Measurements from ENCODE around the gene RCSD1.

- TF ChIP-seq POLR2A (IDR thresholded peaks at IDR 0.05) = no peak
- TF ChIP-seq POLR2AphosphoS5 (IDR thresholded peaks at IDR 0.05) = no peak
- TF ChIP-seq CTCF (IDR thresholded peaks at IDR 0.05) = no peak
- TF ChIP-seq EP300 (IDR thresholded peaks at IDR 0.05) = no peak
Observed at GRCh38 chr1:167641786-167642500, 11.9 kb downstream of the RCSD1 start.

All from stomach (tissue), 4 donors.